ENCODE data around the gene MRRF.

Gene MRRF

GRCh38 chr9:122262073-122262472 is 2.6 kb upstream of the MRRF start:
- H3K4me3 ChIP-seq (ENCODE audit: low read depth, low read length) = no peak overlapping the region
- no peak for TF ChIP-seq CTCF (IDR thresholded peaks at IDR 0.05; ENCODE audit: low read depth, low read length)

- H3K4me3 ChIP-seq (ENCODE audit: low read depth, low read length) = peak overlapping the region; percentile 84
- no peak for TF ChIP-seq CTCF (IDR thresholded peaks at IDR 0.05; ENCODE audit: low read depth, low read length)
Measured at GRCh38 chr9:122263699-122264349, 858 bp upstream of the MRRF start.

- no peak for TF ChIP-seq CTCF (IDR thresholded peaks at IDR 0.05; ENCODE audit: low read depth, low read length)
- peak overlapping the region; percentile 84 for H3K4me3 ChIP-seq (ENCODE audit: low read depth, low read length)
Measured at GRCh38 chr9:122265149-122265915, 650 bp downstream of the MRRF start.

- H3K4me3 ChIP-seq (ENCODE audit: low read depth, low read length) = no peak overlapping the region
- no peak for TF ChIP-seq CTCF (IDR thresholded peaks at IDR 0.05; ENCODE audit: low read depth, low read length)
Measured at GRCh38 chr9:122268041-122268814, 3.5 kb downstream of the MRRF start.

- no peak overlapping the region for H3K4me3 ChIP-seq (ENCODE audit: low read depth, low read length)
- no peak for TF ChIP-seq CTCF (IDR thresholded peaks at IDR 0.05; ENCODE audit: low read depth, low read length)
Measured at GRCh38 chr9:122274055-122274454, 9.4 kb downstream of the MRRF start.

- no peak for TF ChIP-seq CTCF (IDR thresholded peaks at IDR 0.05; ENCODE audit: low read depth, low read length)
- H3K4me3 ChIP-seq (ENCODE audit: low read depth, low read length) = no peak overlapping the region
Measured at GRCh38 chr9:122276096-122276495, 11.4 kb downstream of the MRRF start.
